GM18867 (cell line): ENCODE measurements around the gene COL11A2.

Experiments used
- ATAC-seq: cut with Tn5 transposase; IDR thresholded peaks from one replicate; pipeline ENCODE4 v1.9.1; 2021; ENCODE audit warnings: mild to moderate bottlenecking, moderate library complexity; ENCODE audit not compliant: unreplicated experiment

The COL11A2 gene

DNA sequence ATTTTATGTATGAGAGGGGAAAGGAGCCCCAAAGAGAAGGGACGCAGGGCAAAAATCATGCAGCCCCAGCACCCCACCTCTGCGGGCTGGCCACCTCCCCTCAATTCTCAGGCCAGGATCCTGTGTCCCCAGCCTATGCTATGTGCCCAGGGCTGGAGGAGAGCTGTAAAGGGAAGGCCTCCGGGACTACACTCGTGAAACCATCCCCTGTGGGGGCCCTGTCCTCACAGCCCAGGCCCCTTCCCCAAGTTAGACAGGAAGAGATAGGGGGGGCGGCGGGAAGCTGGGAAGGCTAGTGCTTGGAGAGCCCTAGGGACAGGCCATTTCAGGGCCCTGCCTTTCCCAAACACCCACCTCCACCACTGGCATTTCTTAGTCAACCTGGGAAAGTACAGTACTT lies 1.4 kb upstream of the COL11A2 start:
- no peak for ATAC-seq

DNA sequence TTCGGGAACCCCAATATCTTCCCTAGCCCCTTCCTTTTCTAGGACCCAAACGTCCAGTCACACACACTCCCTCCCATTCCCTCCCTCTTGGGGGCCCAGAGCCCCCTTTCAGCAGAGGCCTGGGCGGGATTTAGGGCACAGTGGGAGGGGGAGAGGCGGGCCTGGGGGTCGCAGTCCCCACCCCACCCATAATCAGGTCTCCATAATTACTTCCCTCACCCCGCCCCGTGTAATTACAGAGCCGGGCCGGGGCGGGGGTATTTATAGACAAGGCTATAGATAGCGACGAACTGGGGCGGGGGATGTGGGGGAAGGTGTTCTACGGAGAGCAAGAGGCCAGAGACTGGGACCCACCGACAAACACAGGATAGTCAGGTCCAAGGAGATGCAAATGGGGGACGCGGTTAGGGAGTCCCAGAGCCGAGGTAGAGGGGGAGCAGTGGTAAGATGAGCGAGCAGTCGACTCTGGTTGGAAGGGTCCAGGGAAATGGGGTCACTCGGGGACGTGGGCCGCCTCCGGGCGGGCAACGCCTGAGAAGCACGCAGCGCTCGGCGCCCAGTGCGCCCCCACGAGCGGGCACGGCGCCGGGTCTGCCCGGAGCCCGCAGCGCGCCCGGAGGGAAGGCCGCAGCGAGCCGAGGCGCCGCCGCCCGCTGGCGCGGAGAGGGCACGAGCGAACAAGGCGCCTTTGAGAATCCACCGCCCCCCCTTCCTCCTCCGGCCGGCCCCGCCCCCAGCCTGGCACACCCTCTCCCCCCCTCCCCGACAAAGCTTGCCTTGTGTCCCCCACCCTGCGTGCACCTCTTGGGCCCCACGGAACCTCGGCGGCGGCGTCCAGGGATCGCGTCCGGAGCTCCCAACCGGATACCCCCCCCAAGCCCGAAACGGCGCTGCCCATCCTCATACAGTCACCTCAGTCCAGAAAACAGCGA lies 670 bp upstream of the COL11A2 start:
- no peak for ATAC-seq

DNA sequence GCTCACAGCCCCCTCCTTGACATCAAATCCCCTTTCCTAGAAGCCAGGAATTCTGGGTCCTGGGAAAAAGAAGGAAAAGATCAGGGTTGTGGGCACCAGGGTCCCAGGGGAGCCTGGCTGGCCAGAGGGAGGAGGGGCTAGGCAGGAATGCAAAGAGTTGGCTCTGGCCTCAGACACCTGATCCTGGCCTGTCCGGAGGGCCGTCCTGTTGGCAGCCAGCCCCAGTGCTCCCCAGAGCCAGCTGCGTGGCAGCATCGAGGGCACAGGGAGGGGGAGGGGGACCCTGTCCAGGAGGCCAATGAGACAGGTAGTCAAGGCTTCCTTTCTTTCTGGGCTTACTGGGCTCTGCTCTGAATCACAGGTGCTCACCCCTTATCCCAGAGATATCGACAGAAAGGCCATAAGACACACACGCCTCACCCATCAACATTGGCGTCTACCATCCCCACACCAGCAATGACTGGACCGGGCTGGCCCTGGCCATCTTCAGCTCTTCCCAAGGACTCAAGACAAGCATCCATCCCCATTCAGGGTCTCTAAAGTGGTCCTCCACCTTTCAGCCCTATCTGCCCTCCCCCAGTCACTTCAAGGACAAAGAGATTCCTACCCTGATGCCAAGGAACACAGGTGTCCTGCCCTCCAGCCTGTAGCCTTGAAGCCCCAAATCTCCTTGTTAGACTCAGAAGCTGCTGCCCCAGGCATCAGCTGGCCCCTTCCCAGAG lies 723 bp downstream of the COL11A2 start:
- no peak for ATAC-seq

DNA sequence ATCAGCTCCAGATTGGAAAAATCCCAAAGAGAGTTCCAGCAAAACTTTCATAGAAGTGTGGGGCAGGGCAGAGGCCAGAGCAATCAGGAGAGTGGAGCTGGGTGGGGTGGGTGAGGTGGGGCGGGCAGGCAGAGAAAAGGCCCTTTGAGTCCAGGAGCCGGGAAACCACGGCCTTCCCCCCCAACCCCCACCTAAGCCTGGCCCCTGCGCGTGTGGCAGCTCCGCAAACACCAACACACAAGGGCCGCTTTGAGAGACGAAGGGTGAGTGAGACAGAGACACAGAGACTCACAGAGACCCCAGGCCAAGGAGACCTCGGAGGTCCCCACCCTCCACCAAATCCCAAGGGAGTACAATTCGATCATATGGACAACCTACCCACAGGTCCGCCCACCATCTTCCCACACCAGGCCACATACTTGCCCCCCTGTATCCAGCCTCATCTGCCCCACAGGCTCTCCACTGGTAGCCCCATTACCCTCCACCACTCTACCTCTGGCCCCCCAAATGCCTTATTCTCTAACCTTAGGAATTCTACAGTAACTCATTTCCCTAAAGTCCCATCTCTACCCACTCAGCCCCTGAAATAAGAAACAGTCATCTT lies 1.7 kb downstream of the COL11A2 start:
- ATAC-seq: no peak

DNA sequence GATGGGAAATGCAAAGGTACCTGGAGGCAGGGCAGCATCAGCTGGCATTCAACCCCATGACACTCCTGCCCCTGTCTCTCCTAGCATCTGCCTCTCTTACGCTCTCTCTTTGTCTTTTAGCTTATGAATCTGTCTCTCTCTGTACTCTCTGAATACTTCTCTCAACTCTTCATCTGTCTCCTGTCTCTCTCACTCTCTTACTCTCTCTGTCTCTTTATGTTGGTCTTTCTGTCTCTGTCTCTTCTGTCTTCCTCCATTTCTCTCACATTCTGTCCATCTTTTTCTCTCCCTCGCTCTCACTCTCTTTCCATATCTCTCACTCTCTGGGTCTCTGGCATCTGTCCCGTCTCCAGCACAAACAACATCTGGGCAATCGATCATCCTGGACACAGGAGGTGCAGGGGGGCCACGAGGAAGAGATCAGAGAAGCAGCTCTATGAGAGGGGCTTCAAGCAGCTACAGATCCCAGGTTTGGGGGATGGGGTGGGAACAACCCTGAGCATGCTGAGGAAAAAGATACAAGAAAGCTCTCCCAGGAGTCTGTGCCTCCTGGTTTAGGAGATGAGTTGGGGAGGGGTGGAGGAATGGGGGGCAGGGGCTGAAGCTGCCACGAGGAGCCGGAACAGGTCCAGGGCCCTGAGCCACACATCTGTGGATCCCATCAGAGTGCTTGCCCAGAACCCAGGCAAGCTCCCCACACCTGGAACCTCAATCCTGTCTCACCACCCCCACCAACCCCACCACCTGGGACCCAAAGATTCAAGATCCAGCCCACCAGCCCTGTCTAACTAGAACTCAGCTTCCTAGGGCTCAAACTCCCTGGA lies 2.4 kb downstream of the COL11A2 start:
- ATAC-seq: no peak

DNA sequence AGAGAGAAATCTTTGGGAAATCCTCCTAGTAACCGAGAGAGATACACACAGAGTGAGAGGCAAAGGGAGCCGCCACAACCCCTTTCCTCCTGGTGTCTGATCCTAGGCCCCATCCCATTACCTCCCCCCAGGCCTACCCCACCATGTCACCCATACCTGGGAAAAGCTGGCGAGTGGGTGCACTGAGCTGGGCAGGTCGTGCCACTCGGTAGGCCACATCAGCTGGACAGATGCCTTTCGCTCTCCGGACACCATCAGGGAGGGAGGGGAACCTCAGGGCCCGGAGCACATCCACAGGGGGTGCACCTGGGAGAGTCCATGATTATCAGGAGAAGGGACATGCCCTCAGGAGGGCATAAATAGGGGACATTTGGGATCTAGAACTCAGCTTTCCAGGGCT lies 3.1 kb downstream of the COL11A2 start:
- ATAC-seq: no peak

DNA sequence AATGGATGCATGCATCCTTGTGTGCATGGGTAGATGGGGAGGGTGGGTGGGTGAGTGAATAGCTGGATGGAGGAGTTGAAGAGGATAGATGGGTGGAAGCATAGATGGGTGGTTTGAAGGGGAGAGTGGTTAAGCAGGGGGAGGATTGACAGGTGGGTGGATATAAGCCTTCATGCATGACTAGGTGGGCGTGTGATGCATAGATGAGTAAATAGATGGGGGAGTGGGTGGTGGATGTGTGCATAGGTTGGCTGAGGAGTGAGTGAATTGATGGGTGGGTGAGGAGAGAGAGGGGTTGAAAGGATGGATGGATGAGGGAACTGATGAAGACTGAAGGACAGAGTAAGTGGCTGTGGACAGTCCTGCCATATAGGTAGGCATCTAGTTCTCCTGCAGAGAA lies 4.5 kb downstream of the COL11A2 start:
- no peak for ATAC-seq

DNA sequence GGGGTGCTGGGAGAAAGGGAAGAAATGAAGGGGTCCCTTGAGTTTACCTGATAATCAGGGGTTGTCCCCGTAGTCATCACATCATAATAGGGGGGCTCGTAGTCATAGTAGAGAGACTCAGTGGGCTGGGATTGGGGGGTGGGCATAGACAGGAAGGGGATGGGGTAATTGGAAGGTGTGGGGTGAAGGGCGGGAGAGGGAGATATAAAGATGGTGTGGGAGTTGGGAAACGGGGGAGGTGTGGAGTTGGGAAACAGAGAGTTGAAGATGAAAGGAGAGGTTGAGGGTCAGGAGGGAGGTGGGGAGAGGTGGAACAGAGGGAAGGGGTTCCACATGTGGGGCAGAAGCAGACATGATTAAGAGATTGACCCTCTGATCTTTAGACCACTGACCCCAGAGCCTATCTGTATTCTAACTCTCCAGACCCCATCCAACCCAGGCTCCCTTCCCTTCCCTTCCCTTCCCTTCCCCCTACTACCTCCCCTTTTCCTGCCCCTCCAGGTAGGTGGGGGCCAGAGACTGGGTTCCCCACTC lies 6.5 kb downstream of the COL11A2 start:
- no peak for ATAC-seq

DNA sequence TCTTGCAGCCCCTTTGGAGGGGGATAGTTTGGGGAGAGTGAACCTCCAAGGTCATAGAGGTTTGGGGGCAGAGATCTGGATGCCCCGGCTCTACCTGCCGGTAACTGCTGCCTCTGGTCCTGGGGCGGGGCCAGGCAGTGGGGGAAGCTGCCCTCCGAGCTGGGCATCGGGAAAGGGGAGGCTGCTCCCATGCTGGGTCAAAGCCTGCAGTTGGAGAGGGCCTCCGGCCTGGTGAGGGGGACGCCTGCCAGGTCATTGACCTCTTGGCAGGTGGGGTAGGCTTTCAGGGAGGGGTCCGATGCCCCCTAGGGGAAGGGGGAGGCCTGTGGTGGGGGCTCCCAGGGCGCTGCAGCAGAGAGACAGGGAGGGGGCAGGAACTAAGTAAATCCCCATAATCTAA lies 7.1 kb downstream of the COL11A2 start:
- ATAC-seq: no peak

DNA sequence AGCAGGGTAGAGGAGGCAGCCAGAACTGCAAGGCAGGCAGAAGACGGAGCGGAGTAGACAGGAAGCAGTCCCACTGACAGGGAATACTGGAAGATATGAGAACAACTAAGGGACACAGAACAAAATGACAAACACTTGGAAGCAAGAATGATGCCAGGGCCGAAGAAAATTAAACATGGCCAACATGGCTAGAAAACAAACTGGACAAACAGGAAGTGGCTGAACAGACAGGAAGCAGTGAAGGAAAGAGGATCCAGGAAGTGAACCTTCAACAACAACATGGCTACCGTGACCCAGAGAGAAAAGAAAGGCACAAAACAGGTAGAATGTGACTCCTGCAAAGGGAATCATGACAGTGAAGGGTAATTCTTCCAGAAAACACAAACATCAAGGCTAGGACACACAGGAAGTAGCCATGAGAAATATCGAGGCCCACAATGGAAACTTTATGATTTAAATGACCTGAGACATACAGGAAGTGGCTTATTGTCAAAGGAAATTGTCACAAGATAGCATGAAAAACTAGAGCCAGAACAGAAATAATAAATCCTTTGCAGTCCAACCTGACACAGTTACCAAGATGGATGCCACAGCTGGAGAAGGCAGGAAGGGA lies 9.1 kb downstream of the COL11A2 start:
- no peak for ATAC-seq

DNA sequence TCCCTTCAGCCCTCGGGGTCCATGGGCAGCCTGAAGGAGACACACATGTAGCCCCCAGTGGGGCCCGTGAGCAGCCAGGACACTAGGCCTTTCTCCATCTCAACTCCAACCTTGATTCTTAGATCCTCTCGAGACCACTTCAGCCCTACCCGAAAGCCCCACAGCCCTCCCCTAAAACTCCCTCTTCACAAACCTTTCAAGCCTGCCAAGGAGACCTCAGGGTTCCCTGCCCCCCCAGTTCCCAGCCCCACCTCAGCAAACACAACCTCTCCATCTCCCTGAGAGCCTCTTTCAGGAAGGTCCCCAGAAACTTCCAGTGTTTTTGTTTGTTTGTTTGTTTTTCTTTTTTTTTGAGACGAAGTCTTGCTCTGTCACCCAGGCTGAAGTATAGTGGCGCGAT lies 11.1 kb downstream of the COL11A2 start:
- ATAC-seq: no peak

DNA sequence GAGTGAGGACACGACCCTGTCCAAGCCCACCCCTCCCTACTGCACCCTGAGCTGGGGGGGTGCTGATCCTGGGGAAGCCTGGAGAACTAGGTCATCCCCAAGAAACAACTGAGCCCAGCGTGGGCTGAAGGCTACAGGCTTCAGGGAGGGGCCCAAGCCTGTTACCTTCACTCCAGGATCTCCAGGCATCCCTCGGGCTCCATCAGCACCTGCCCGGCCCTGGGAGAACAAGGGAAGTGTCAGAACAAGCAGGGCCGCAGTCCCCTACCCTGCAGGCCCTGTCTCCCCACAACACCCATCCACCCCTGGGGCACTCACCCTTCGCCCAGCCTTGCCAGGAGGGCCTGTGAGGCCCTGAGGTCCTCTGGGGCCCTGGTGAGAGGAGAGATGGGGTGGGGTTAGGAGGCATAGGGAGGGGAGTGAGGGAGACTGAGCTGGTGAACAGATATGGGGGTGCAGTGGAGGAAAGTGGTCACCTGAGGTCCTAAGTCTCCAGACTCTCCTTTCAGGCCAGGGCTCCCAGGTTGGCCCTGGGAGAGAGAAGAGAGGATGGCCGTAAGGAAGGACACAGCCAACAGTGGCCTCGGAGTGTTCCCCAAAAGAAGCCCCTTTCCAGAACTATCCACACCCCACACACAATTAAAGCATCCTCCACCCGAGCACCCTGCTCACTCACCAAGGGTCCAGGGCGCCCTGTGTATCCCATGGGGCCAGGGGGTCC lies 13.4 kb downstream of the COL11A2 start:
- ATAC-seq: no peak

DNA sequence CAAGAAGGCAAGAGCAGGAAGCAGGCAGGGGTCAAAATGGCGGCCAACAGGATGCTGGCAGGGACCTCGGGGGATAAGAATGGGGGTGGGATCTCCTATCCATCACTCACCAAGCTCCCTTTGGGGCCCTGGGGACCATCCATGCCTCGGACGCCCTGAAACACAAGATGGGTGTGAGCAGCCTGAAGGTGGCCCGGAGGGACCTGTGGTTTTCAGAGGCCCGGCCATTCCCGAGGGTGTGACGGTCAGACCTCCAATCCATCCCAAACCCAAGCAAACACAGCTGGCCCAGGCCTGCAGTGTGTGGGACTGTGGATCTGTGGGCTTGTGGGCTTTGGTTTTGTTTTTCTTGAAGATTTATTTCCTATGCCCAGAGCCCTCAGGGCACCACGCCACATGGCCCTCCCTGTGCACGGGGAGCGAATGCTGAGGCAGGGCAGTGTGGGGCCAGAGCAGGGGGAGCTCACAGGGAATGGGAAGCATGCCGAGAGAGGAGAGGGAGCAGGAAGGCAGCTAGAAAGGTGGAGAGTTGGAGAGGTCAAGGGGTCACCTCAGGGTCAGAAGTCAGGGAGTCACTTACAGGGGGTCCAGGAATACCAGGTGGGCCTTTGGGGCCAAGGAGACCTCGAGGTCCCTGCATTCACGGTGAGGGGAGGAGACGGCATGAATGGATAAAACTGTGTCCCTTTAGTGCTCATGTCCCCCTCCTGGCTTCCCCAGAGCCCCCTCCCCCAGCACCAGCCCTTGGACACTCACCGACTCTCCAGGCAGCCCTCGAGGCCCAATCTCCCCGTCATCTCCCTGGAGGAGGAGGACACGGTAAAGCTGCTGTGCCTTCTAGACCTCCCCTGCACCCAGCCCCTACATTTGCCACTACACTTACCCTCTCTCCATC lies 14.5 kb downstream of the COL11A2 start:
- no peak for ATAC-seq

DNA sequence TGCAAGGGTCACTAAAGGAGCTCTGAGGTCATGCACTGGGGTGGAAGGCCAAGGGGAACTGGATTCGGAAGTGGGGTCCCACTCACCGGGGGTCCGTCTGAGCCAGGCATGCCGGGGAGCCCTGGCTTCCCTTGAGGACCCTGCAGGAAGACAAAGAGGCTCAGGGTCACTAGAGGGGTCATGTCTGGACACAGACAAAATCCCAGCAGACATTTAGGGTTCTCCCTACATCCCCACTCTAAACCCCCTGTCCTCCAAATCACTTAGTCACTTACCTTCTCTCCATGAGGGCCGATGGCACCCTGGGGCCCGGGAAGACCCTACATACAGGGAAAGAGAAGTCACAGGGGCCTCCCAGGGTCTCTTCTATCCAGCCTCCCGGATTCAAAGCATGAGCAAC lies 15.4 kb downstream of the COL11A2 start:
- ATAC-seq: no peak

DNA sequence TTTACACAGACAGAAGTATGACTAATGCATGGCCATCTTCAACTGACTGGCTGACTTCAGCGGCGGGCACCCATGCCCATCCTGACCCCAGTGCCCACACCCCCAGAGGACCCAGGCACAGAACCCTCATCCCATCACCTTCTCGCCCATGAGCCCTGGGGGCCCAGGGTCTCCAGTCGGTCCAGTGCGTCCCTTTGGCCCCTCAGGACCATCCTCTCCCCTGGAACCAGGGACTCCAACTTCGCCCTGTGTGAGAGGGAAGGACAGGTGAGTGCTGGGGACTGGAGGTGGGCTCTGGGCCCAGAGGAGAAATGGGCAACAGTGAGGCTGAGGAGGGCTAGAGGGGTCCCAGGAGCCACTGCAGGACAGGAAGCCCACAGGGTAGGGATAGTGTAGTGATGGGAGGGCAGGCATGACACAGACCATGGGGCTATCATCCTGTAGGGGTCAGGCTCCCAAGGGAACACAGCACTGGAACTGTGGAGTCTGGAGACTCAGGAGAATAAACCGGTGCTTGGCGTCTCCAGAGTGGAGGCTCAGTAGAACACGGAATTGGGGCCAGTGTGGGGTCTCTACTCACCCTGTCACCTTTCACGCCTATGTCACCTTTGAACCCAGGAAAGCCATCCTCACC lies 16.7 kb downstream of the COL11A2 start:
- ATAC-seq: no peak

DNA sequence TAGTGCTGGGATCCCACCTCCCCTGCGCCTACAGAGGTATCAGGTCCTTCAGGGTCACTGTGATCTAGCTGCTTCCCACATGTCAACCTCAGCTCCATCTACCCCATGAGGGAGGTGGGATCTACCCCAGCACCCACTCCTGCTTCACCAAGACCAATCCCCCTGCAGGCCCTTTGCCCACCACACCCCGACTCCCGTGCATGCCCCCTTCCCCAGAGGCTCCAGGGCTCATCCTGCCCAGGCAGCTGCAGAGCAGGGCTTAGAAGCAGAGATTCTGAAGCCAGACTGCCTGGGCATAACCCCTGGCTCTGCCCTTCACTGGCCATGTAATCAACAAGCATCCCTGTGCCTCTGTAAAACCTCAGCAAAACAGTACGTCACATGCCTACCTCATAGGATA lies 17.5 kb downstream of the COL11A2 start:
- no peak for ATAC-seq

DNA sequence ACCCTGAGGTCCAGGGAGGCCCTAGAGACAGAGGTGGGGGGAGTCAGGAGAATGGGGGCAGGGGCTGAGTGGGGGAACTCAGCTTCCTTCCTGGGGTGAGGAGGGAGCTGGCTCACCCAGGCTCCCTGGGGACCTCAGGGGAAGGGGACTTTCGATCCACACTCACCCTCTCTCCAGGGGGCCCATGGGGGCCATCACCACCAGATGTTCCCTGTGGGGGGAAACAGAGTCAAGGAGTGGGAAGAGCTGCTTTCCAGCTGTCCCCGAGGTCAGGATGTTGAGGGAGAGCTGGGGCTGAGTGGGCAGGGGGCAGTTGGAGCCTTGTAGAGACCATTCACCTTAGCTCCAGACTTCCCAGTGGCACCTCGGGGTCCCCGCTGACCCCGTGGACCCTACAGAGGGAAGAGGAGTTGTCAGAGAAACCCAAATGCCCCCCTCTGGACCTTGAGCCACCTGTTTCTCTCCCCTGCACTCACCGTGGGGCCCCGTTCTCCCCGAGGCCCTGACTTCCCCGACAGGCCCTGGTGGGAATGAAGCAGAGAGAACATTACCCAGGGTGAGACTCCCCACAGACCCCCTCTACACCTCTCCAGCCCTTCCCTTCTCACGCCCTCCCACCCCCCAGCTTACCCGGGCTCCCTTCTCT lies 18.6 kb downstream of the COL11A2 start:
- ATAC-seq: no peak
